ENCODE measurements around the gene MORN1.
A peak's percentile ranks its signal among the peaks of the same experiment; 100 is the strongest.
"Not testable (repeated sequence)": the region's sequence is repeated elsewhere in the genome, so short reads cannot be mapped to it uniquely, and the experiment has no call there.

MORN1 gene

DNA sequence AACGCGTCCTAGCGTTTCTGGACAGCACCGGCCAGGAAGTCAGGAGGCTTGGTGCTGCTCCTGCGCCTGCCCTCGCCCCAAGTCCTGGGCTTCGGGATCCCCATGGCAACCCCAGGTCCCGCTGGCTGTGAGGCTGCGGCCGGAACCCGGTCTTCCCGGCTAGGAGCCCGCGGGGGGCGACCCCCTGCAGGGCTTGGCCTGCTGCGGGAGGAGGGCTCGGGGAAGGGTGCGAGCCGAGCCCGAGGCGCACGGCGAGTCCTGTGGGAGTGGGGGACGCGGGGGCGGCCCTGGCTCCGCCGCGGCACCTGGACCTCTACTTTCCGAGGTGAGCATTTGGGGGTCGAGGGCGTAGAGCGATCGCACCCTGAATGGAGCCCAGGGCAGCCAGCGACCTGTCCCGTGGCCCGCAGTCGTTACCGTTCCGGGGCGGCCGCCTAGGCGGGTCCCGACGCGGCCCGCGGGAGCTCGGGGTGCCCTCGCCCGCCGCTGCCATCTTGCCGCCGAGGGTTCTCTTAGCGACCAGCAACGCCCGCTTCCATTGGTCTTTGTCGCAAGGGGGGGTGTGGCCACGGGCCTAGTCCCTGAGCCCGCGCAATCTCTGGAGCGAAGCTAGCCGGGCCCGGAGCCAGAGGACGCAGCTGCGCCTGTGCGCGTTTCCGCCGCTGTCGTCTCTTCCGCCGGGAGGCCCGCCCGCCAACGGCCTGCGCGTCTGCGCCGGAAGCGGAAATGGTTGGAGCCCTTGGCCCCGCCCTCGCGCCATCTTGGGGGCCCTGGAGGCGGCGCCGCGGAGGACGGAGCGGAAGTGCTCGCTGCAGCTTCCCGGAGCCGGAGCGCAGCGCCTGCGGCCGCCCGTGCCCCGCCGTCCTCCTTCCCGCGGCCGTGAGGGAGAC, at the start of gene MORN1, which contains the start of gene RER1:
Gene MORN1, minus strand, starts transcription at position 514 of the 890 bp plus-strand sequence. Its CDS starts 21 bp downstream, at position 493.
Gene RER1, plus strand, starts transcription at position 801 of the 890 bp plus-strand sequence. CDS start 3,950 bp downstream, outside the sequence.
- DNase-seq, result peak; percentile 99

DNA sequence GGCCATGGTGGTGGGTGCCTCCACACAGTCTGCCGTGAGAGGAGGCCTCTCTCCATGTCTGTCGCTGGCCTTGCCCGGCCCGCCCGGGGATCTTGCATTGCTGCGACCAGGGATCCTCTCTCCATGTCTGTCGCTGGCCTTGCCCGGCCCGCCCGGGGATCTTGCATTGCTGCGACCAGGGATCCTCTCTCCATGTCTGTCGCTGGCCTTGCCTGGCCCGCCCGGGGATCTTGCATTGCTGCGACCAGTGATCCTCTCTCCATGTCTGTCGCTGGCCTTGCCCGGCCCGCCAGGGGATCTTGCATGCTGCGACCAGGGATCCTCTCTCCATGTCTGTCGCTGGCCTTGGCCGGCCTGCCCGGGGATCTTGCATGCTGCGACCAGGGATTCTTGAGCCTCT, 49.0 kb upstream of the MORN1 start:
- not testable (repeated sequence) for DNase-seq

DNA sequence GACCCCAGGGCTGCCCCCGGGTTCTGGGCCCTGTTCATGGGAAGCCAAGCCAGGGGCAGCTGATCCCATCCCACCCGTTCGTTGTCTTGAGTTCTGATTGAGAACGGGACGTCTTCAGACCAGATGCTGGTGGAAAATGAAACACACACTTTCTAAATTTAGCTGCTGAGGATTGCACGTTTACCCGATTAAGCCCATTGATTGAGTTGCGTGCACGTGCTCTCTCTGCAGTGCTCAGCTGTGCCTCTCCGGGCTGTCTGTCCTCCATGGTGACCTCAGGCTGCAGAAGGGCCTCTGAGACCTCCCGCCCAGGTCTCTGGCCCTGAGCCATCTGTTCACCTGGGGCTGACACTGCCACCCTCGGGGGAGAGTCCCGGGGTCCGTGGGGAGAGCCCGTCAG, 48.0 kb upstream of the MORN1 start:
- no peak for DNase-seq

- no peak for DNase-seq
Observed at GRCh38 chr1:2438641-2439040, 47.3 kb upstream of the MORN1 start.

- peak; percentile 70 for DNase-seq
Observed at GRCh38 chr1:2438038-2438437, 46.7 kb upstream of the MORN1 start.

GRCh38 chr1:2437617-2438016, 46.3 kb upstream of the MORN1 start:
- no peak for DNase-seq

GRCh38 chr1:2436876-2437275, 45.5 kb upstream of the MORN1 start:
- DNase-seq, result no peak

- no peak for DNase-seq
Observed at GRCh38 chr1:2435746-2436355, 44.5 kb upstream of the MORN1 start.

- DNase-seq, result no peak
Observed at GRCh38 chr1:2435091-2435490, 43.7 kb upstream of the MORN1 start.

DNA sequence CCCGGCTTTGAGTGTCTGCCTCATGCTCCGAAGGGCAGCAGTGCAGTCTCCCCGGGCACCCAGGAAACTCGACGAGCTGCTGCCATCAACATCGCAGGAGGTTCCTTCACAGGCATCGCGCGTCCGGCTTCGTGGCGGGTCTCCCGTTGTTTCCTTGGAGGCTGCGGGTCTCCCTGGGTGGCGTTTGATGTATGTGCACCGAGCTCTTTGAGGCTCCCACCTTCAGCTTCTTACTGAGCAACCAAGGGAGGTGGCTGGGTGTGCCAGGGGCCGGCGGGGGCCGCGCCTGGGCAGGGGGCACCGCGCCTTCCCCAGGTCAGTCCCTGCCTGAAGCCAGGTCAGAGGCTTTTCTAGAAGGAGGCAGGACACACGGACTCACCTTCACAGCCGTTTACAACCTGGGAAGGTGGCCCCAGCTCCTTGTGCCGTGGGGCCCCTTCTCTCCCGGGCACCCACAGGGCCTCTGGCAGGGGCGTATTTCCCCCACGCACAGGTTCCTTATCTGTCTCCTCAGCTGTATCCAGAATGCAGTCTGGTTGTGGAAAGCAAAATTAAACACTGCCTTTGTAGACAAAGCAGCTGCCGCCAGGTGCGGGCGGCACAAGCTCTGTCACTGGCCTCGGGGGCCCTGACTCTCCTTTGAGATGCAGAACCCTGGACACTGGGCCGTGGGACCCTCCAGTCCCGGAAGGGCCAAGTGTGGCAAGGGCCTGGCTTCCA, 42.7 kb upstream of the MORN1 start:
- DNase-seq, result no peak

- no peak for DNase-seq
Observed at GRCh38 chr1:2433196-2433595, 41.8 kb upstream of the MORN1 start.

- no peak for DNase-seq
Observed at GRCh38 chr1:2432441-2432844, 41.1 kb upstream of the MORN1 start.

GRCh38 chr1:2431518-2431917, 40.2 kb upstream of the MORN1 start:
- peak; percentile 89 for DNase-seq

DNA sequence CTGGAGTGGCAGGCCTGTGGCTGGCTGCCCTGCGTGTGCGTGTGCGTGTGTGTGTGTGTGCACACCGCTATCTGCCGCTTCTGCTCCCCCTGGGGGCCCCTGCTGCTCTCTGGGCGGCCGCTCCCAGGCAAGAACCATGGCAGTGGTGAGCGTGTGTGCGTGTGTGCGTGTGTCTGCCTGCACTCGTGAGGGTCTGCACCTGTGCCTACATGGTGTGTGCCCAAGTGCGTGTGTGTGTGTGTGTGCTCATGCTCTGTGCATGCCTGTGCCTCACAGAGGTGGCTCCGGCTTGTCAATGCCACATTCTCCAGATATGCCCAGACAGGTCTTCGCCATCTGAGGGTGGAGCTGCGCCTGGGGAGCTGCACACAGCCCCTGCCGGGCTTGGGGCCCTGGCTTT, 39.7 kb upstream of the MORN1 start:
- DNase-seq, result no peak

GRCh38 chr1:2430592-2430973, 39.2 kb upstream of the MORN1 start:
- DNase-seq, result no peak

DNA sequence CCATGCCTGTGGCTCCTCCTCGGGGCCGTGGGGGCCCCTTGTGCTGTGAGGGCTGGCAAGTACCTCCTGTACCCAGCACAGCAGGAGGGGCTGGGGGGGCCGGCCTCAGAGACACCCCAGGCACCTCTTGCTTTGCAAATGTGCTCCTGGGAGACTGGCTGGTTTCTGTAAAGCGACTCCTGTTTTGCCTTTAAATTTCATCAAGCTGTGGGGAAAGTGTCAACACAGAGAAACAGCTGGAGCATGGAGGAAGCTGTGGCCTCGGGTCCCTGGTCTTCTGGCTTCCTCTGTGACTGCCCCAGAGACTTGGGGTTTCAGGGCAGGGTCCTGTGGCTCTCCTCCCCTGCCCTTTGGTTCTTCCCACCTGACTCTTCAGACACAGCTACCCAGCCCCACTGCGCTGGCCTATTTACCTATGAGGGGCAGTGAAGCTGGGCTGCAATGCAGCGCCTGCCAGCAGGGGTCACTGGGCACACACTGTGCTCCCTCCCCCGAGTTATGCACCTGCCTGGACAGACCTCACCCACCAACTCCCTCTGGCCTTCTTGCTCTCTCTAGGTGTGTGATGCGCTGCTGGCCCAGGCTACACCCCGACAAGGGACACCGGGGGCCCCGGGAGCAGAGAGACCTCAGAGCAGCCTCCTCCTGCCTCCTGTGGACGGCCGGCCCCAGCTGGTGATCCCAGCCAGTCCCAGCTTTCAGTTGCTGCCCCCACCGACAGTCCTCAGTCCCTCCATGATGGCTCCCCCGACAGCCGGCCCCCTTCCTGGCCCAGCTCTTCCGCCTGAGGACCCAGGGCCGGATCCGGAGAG, 38.6 kb upstream of the MORN1 start:
- no peak for DNase-seq

GRCh38 chr1:2428490-2428889, 37.1 kb upstream of the MORN1 start:
- DNase-seq, result no peak

DNA sequence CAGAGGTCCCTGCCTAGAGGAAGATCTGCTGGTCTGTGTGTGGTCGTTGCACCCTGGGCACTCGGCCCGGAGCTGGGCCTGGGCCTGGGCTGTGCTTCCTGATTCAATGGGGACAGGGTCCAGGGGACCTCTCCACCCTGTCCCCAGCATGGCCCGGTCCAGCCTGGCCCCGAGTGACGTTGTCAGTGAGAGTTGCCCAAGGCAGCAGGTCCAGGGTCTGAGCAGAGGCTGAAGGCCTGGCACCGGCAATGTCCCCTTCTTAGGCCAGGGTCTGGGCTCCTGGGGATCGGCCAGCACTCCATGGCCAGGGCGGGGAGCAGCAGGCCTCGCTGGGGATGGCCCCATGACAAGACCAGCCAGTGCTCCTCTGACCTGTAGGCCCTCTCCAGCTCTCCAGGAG, 36.6 kb upstream of the MORN1 start:
- DNase-seq, result no peak

DNA sequence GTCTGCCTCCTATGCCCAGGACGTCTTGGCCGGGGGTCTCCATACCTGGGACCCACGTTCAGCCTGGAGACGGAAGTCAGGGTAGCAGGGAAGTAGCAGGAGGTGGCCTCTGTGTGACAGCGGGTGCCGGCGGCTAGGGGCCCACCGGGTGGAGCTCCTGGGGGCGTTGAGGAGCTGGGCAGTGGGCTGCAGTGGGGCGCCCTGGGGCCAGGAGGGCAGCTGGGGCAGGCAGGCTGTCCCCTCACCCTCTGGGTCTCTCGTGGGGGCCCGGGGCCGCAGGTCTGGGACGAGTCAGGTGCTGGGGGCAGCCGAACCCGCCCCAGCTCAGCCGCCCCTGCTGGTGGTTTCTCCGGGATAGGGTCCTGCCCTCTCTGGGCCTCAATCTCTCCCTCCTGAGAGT, 35.7 kb upstream of the MORN1 start:
- no peak for DNase-seq

DNA sequence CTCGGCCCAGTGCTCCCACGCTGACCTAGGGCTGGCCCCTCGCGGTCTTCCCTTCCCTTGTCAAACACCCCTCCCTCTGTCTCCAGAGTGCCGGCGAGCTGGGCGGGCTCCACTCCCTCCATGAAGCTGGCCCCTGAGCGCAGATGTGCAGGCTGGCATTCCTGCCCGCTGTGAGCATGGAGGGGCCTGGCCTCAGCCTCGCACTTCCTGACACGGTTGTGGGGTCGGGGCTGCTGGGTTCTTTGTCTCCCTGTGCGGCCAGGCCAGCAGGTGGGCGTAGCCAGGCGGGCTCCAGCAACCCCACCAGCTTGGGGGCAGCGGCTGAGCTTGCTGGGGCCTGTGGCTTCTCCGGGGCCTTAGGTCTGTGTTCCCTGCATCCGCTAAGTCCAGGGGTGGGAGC, 35.2 kb upstream of the MORN1 start:
- no peak for DNase-seq

DNA sequence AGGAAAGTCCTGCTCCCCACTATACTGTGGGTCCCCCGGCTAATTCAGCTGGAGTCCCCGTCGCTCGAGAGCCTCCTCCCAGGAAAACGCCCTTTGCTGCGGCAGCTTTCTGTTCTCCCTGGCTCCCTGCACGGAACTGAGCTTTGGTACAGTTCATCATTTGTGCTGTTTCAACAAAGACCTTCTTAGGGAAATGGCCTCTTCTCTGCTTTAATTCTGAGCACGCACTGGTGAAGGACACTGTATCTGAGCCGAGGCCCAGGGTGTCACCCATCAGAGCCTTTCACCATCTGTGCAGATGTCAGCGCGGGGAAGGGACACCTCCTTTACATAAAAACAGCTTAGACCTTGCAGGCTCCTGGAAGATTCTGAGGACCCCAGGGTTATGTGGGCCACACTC, 34.5 kb upstream of the MORN1 start:
- DNase-seq, result no peak

GRCh38 chr1:2422523-2422922, 31.2 kb upstream of the MORN1 start:
- no peak for DNase-seq

DNA sequence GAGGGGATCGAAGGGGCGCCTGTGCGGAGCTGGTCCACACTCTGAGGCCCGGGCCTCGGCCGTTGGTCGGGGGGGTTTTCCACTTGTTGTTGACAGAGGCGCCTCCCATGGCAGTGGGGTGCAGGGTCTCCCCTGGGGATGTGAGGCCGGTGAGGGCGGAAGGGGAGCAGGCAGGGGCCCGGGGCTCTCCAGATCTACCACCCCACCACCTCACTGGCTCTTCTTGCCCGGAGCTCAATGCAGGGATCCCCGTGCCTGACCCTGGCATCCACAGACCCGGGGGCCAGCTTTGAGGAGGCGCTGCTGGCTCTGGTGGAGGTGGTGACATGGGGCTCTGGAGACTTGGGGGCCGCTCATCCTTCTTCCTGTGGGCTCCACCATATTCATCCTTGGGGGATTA, 28.1 kb upstream of the MORN1 start:
- DNase-seq, result no peak

Measured in NCI-H2171 (cell line).